Measurements from ENCODE around the gene M6PR.
"Not testable (repeated sequence)": the region's sequence is repeated elsewhere in the genome, so short reads cannot be mapped to it uniquely, and the experiment has no call there.

The M6PR gene

DNA sequence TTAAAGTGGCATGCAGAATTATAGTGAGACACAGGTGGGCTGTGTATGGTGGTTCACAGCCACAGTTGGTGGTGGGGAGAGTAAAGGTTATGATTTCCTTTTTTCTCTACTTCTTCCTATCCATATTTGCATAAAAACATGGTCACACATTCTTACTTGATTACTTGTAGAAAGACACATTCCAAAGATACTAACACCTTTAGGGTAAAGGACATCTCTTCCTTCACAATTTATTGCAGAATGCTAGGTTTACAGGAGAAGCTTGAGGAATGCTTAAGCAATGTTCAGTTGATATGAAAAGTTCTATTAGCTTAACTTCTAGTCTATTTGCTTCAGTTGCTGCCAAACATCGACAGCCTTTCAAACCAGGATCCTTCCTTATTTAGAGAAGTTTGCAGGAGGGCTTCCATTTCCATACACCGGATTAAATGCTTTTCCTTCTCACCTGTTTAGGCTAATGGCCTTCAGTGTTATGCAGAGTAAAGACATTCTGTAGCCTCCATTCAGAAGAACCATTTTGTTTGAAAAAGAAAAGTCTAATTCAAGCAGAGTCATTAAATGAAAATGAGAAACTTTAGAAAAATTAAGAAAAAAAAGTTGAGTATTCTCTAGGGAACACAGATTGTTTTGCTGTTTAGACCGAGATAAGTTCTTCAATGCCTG lies 37.7 kb downstream of the M6PR start:
- DNase-seq = no peak

DNA sequence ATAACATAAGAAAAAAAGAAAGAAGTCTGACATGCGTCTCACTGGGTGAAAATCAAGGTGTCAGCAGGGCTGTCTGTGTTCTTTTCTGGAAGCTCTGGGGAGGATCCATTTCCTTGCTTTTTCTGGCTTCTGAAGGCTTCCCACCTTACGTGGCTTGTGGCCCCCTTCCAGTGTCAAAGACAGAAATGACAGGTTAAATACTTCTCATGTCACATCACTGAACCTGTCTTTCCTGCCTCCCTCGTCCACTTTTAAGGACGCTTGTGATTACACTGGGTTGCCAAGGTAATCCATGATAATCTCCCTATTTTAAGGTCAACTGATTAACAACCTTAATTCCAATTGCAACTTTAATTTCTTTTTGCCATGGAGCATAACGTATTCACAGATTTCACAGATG lies 39.7 kb downstream of the M6PR start:
- DNase-seq = no peak

DNA sequence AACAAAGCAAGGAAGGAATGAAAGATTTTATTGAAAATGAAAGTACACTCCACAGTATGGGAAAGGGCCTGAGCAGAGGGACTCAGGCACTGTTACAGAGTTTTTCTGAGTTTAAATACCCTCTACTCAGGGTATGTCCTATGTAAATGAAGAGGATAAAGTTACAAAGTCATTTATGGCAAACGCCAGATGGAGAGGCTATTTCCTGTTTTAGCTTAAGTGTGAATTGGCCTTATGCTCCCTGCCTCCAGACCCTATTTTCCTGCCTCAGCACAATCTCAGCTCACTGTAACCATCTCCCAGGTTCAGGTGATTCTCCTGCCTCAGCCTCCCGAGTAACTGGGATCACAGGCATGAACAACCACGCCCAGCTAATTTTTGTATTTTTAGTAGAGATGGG lies 41.9 kb downstream of the M6PR start:
- DNase-seq = peak; percentile 44 to 72

DNA sequence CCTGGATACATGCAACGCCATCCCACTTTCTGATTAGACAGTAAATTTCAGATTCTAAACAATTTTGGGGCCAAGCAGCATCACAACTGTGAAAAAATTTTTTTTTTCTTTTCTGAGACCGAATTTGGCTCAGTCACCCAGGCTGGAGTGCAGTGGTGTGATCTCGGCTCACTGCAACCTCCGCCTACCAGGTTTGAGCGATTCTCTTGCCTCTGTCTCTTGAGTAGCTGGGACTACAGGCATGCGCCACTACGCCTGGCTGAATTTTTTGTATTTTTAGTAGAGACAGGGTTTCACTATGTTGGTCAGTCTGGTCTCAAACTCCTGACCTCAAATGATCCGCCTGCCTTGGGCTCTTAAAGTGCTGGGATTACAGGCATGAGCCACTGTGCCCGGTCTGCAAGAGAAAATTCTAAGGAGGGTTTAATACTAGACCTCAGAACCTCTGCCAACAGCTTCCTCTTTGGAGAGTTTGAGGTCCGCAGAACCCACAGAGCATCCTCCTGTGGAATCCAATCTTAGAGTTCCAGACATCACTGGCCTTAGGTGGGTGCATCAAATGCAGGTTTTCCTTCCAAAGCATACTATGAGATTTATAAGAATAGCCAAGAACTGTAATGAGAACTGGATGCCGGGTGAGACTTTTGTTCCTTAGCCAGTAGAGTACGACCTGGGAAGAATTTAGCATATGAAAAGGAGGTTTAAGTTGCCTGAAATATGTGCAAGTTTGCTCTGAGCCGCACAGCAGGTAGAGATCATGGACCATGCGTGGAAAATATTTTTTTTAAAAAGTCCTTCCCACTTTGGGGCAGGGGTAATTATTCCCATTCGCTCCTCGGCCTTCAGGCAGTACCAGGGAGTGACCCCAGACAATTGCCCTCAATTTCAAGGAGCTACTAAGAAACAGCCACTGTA lies 42.9 kb downstream of the M6PR start:
- DNase-seq = no peak

DNA sequence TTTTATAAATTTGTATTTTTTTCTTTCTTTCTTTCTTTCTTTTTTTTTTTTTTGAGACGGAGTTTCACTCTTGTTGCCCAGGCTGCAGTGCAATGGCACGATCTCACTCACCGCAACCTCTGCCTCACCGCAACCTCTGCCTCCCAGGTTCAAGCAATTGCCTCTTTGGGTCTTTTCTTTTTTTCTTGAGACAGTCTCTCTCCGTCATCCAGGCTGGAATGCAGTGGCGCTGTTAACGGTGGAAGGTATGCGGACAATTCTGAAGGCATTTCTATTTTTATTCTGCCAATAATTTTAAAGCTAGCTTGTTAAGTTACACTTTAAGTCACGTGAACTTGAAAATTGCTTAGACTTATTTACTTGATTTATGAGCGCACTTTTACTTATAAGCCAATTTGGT lies 43.9 kb downstream of the M6PR start:
- no peak for DNase-seq

DNA sequence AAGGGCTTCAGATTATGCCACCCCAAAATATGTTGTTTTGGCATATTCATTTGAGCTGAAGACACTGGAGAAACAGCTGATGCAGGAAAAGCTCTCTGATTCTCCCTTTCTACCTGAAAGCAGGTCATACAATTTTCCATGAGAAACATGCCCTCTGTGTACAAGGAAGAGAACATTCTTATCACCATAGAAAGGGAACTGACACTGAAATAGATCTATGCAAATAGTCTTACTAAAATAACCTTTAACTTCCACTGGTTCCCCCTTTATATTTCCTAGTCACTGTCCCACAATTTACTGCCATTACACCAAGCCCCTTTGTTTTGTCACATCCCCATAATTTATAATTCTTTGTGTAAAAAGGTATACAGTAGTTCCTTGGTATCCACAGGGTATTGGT lies 44.8 kb downstream of the M6PR start:
- DNase-seq = no peak

DNA sequence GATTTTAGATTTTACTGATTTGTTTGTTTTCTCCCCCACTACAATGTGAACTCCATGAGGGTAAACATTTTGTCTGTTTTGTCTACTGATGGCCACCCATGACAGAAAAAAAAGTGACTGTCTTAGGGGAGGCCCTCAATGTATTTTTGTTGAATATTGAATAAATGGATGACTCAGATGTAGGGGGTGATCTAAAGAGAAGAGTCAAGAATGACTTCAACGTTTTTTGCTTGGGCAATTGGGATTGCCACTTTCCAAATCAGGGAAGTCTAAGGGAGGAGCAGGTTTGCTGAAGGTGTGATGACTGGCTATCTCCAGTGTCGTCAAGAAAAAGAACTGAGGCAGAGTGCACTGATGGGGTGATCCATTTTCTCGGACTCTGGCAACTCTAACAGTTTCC lies 45.8 kb downstream of the M6PR start:
- no peak for DNase-seq

DNA sequence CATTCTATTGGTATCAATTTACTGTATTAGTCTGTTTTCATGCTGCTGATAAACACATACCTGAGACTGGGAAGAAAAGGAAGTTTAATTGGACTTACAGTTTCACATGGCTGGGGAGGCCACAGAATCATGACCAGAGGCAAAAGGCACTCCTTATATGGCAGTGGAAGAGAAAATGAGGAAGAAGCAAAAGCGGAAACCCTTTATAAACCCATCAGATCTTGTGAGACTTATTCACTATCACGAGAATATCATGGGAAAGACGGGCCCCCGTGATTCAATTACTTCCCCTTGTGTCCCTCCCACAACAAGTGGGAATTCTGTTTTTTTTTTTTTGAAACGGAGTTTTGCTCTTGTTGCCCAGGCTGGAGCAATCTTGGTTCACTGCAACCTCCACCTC lies 46.7 kb downstream of the M6PR start:
- not testable (repeated sequence) for DNase-seq

DNA sequence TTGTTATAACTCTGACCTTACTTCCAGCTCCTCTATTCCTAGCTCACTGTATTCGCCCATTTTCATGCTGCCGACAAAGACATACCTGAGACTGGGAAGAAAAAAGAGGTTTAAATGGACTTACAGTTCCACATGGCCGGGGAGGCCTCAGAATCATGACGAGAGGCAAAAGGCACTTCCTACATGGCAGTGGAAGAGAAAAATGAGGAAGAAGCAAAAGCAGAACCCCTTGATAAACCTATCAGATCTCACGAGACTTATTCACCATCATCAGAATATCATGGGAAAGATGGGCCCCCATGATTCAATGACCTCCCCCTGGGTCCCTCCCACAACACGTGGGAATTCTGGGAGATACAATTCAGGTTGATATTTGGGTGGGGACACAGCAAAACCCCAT lies 49.6 kb downstream of the M6PR start:
- no peak for DNase-seq

DNA sequence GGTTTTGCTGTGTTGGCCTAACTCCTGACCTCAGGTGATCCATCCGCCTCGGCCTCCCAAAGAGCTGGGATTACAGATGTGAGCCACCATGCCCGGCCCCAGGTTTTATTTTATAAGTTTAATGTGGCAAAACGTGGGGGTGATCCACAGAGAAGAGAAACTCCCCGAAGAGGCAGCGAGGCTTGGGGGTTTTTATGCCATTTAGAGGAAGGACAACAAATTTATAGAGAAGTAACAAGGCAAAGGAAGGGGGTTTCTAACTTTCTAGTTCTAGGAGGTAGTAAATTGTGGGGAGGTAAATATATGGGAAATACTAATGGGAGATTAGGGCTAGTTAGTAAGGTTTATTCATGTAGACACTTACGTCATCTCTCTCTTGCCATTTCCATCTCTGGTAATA lies 52.4 kb downstream of the M6PR start:
- DNase-seq = no peak

DNA sequence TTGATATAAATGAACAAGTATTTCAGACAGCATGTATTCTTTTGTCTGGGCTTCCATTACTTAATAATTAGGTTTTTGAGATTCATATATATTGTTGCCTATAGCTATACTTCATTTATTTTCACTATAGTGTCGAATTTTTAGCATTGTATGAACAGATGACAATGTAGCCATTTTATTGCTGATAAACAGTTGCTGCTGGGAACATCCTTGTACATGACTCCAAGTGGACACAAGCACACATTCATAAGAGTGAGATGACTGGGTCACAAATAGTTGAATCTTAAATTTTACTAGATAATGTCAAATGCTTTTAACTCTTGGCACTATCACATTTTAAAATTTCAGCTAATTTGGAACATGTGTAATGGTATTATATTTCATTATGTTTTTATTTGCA lies 54.5 kb downstream of the M6PR start:
- DNase-seq = no peak

DNA sequence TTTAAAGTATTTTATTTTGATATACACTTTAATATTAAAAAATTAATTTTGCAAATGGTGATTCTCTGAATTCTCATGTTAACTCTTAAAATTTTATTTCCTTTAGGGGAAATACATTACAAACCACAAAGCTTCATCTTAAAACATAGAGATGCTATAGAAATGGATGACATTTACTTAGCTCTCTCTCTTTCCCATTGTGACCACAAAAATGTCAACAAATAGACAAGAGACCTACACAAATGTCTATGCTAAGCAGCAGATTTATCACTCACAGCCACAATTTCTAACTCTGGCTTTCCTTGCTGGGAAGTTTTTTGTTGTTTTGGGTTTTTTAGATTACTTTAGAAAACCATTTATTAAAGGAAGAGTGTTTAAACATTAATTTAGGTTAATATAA lies 55.1 kb downstream of the M6PR start:
- no peak for DNase-seq

DNA sequence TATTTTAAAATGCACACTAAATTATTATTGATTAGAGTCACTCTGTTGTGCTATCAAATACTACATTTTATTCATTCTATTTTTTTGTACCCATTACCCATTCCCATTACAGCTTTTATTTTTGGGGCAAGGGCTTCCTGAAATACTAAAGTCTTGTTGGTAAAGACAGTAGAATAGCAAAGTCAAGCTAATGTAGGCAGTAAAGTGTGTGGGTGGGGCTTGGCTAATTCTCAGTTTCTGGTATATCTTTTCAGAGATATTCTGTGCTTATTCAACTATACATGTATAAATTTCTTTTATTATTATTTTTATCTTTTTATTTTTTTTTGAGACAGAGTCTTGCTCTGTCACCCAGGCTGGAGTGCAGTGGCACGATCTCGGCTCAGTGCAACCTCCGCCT lies 57.5 kb downstream of the M6PR start:
- no peak for DNase-seq

Data from NCI-H524 (cell line).